ENCODE results near the gene IL1A.
A peak's percentile ranks its signal among the peaks of the same experiment; 100 is the strongest.

Gene IL1A

DNA sequence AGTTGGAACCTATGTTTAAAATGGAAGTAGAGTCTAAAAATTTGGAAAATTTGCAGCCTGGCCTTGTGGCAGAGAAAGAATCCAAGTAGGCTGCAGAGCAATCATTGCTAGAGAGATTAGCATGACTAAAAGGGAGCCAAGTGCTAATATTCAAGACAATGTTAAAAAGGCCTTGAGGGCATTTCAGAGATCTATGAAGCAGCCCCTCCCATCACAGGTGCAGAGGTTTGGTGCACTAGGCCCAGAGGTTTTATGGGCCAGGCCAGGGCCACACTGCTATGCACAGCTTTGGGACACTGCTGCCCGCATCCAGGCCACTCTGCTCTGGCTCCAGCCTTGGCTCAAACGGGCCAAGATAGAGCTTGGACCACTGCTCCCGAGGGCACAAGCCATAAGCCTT lies 6.7 kb upstream of the IL1A start:
- DNase-seq = no peak

DNA sequence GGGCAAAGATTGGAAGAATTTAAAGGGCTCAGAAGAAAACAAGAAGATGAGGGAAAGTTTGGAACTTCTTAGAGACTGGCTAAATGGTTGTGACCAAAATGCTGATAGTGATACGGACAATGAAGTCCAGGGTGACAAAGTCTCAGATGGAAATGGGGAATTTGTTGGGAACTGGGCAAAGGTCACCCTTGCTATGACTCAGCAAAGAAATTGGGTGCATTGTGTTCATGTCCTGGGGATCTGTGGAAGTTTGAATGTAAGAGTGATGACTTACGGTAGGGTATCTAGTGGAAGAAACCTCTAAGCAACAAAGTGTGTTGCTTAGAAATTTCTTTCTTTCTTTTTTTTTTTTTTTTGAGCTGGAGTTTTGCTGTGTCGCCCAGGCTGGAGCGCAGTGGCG lies 6.0 kb upstream of the IL1A start:
- DNase-seq = no peak

DNA sequence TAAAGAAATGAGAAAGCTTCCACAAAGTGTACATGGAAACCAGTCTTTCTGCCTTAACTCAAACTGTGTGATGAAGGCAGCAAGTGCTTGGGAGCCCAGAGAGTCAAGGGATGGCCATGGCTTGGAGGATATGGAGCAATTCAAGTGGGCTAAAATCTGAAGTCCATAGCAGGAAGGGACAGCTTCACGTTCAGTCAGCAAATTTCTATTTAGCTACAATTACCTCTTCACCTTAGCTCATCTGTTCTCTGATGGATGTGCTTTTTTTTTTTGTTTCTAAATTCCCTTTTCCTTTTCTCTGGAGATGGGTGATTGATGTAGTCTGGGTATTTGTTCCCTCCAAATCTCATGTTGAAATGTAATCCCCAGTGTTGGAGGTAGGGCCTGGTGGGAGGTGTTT lies 4.9 kb upstream of the IL1A start:
- no peak for DNase-seq

DNA sequence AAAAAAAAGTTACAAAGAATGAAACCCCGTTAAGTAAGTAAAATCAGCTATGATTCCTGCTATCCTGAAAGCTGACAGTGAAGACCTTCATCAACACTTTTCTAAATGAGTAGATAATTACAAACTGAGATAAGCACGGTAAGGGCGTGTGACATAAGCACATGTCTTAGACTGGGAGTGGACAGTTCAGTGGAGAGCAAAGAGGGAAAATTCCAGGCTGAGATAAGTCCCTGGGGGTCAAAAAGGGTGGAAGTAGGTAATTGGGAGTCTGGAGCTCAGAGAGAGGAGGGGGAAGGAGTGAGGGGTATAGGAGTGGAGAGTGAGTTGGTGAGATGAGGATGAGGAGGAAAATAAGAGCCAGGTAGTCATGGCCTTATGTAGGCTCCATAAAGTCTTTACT lies 4.4 kb upstream of the IL1A start:
- no peak for DNase-seq

DNA sequence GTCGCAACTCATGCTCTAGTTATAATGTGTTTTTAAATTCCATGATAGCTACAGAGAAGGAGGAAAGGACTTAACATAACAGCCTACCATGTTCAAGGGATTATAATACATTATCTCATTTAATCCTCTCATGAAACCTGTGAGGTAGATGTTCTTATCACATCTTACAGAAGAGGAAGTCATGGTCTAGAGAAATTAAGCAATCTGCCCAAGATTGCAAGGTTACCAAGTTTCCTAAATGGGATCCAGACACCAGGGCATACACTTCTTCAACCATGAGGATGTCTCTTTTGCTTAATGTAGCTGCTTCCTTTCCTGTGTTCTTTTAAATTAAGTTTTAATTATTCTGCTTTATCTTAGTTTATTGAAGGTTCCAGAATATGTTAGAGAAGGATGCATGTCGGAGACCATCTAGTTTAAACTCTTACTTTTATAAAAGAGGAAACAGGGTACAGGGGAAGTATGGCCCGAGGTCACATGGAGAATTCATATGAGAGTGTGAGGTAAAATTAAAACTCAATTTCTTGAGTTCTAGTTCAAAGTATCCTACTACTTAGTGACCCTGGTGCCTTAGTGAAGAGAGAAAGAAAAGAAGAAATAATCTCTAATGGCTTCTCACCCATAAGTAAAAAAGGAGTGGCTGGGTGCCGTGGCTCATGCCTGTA lies 3.6 kb upstream of the IL1A start:
- DNase-seq = no peak

DNA sequence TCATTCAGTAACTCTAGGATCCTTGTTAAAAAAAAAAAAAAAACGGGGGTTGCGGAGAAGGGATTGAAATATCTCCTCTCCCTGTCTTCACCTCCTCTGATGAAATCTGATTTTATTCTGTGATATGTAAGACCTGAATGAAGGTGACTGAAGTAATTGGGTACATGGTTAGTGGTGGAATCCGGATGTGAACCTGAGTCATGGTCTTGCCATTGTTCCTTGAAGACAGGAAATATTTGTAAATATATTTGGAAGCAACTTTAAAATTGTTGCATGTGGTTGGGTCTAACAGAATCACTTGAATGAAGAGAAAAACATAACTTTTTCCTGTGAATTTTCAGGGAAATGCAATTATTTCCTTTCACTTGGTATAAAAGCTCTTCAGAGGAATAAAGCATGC lies 3.0 kb upstream of the IL1A start:
- DNase-seq = no peak

DNA sequence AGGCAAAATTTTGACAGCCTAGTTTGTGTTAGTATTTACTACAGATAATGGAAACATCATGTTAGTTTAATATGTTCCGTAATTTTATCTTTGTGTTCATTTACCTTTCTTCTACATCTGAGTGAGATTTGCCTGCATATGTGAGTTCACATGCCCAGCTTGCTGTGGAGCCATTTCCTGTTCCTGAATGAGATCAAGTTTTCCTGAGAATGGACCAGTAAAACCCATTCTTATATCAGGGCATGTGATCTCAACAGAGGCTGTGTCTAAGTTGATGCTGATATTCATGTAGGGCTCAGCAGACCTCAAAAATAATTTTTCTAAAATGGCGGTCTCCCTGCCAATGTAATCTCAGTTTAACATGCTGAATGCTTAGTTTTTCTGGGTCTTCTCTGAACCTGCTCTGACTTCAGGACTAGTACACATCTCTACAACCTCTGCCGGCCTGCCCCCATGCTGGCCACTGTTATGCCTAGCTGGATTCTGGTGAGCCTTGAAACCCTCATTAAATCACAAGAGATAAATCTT lies 1.0 kb downstream of the IL1A start:
- DNase-seq = no peak

DNA sequence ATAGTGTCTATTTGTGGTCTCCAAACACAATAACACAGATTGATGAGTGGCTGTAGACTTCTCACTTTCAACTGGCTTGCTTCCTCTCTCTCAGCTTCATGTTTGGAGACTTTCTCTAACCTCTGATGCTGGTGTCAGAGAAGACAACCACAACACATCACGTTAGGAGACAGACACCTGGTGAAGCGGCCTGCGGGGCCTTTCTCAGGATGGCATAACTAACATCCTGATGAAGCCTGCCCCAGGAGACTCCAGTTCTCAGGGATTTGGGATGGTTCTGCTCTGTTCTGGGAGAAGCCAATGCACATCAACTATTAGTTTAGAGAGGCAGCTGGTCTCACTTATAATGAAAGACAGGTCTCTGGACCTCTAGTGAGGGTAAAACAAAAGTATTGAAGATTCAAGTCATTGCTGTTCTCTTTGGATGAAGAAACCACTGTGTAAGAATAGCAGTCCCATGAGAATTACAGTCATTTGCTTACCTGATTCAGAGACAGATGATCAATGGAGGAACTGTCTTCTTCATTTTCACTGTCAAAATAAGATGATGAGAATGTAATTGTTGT lies 2.0 kb downstream of the IL1A start:
- DNase-seq = no peak

DNA sequence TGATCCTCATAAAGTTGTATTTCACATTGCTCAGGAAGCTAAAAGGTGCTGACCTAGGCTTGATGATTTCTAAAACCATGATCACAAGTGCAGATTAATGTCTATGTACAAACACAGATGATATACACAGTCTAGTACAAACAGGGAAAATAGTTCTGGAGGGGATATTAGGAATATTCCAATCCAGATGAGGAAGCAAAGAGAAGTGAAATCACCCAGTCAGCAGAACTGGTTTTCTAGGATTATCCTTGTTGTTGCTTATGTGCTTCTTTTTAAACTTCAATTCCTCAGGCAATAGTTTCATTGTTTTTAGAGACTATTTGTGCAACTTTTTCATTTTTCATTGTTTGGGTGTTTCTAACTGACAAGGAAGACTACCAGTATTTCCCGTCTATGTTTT lies 4.7 kb downstream of the IL1A start:
- no peak for DNase-seq

DNA sequence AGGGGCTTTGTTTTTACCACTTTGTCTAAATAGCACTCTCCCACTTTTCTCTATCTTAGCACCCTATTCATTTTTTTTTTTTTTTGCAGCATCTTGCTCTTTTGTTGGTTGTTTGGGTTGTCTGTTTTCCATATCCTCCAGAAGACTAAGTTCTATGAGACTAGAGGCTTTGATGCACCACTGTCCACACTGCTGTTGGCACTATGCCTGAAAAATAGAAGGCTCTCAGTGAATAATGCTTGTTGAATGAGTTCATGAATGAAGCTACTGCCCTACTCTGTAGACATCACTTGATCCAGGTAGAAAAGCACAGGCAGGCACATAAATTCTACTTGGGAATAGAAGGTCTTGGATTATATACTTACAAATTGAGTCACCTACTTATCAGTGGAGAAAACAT lies 7.3 kb downstream of the IL1A start:
- no peak for DNase-seq

DNA sequence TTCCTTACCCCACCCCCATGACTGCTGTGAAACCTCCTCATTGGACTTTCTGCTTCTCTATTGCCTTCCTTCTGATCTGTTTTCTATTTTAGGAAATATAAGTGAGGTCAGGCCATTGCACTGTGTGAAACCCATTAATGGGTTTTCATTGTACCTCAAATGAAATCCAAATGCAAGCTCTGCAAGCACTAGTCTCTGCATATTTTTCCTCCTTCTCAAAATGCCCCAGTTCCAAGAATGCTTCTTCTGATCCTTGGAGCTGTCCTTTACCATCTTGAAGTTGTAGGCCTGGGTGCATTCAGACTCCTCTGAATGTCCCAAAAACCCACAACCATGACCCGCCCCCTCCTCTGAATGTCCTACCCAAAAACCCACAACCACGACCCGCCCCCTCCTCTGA lies 8.2 kb downstream of the IL1A start:
- DNase-seq = no peak

DNA sequence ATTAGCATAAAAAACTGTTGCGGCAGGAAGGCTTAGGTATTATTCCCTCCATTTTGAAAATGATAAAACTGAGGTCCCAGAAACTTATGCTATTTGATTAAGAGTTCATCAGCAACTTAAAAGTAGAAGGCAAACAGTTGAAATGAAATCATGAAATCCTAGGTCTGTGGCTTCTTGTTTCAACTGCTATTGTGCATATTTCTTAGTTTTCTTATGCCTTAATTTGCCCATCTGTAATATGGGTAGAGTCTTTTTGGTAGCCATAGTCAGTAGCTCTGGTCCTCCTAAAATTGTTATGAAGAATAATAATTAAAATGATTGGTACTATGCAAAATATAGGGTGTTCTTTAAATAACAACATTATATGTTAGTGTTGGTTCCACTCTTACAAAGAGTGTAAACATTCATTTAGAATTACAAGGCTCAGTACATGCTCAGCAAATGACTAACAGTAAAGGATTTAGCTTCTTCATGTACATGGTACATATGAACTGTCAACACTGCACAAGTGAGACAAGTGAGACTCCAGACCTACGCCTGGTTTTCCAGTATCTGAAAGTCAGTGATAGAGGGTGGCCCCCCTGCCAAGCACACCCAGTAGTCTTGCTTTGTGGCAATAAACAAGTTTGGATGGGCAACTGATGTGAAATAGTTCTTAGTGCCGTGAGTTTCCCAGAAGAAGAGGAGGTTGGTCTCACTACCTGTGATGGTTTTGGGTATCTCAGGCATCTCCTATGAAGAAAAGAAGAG lies 9.6 kb downstream of the IL1A start:
- DNase-seq = no peak

DNA sequence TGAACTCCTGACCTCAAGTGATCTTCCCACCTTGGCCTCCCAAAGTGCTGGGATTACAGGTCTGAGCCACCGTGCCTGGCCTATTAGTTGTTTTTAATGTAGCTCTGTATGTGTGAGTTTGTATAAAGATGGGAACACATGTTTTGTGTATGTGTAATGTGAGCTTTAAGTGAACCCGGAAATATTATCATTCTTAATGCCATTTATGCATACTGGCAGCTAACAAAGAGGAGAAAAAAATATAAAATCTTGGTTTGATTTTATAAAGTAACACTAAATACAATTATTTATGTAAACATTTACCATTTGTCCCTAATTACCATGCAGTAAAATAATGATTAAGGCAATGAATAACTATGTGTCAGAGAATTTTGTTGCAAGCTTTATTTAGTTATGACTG lies 10.7 kb downstream of the IL1A start:
- no peak for DNase-seq

DNA sequence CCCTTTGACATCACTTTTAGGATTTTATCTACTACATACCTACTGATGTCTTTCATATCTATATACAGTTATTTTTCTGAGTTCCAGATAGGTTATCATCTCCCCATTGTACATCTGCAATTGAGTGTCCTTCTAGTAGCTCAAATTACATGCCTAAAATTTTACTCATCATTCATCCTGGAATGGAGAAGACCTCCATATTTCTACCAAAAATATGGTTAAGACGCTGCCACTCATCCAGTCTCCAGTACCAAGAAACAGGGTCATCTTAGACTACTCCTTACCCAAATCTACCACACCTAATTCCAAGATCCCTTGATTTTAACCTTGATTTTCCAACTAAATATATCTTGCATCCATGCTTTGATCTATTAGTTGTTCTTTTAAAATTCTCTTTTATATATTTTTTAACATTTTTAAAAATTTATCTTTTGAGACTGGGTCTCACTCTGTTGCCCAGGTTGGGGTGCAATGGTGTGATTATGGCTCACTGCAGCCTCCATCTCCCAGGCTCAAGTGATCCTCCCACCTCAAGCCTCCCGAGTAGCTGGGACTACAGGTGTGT lies 11.3 kb downstream of the IL1A start:
- no peak for DNase-seq

DNA sequence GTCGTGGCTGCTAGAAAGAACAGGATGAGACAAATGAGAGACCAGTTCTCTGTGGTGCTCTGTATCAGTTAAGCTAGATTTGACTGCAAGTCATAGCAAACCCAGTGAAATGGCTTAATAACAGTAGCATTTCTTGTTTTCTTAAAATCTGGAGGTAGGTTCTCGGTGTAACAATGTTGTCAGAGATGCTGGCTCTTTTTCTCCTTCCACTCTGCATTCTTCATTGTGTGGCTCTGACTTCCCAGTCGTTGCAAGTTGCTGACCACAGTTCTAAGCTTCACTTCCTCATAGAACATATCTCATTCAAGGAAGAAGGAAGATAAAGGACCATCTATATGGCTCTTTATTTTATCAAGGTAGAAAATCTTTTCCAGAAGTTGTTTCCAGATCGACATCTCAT lies 12.0 kb downstream of the IL1A start:
- no peak for DNase-seq

DNA sequence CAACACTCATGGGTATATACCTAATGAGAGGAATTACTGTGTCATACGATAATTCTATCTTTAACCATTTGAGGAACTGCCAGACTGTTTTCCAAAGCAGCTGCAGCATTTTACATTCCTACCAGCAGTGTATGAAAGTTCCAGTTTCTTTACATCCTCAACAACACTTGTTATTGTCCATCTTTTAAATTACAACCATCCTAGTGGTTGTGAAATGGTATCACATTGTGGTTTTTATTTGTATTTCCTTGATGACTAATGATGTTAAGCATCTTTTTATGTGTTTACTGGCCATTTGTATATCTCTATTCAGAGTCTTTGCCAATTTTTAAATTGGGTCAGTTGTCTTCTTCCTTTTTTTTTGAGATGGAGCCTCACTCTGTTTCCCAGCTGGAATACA lies 15.9 kb downstream of the IL1A start:
- DNase-seq = no peak

DNA sequence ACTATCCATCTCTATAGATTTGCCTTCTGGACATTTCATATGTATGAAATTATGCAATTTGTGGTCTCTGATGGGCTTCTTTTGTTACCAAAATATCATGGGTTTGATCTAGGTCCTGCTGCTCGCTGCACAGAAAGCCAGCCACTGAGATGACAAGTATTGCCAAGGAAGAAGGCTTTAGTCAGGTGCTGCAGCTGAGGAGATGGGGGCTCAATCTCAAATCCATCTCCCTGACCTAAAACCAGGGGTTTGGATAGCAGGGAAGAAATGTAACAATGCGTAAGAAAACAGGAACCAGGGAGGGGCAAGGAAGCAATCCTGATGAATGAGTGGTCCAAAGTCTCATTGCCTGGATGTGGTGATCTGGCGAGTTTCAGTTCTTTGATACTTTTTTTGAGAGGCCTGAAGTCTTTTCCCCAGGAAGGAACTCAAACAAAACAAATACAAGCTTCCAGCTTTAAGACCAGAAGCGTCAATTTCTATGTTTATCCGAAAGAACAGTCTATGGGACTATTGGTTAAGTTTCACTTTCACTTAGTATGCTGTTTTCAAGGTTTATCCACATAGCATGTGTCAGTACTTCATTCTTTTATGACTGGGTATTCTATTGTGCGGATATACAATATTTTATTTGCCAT lies 16.5 kb downstream of the IL1A start:
- DNase-seq = no peak

DNA sequence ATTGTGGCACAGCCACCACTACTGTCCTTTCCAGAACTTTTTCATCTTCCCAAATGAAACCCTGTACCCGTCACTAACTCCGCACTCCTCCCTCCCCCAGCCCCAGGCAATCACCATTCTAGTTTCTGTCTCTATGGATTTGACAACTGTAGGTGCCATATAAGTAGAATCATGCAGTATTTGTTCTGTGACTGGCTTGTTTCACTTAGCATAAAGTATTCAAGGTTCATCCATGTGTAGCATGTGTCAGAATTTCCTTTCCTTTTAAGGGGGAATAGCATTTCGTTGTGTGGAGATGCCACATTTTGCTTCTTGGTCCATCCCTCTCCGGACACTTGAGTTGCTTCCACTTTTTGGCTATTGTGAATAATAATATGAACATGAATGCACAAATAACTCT lies 19.0 kb downstream of the IL1A start:
- DNase-seq = no peak

DNA sequence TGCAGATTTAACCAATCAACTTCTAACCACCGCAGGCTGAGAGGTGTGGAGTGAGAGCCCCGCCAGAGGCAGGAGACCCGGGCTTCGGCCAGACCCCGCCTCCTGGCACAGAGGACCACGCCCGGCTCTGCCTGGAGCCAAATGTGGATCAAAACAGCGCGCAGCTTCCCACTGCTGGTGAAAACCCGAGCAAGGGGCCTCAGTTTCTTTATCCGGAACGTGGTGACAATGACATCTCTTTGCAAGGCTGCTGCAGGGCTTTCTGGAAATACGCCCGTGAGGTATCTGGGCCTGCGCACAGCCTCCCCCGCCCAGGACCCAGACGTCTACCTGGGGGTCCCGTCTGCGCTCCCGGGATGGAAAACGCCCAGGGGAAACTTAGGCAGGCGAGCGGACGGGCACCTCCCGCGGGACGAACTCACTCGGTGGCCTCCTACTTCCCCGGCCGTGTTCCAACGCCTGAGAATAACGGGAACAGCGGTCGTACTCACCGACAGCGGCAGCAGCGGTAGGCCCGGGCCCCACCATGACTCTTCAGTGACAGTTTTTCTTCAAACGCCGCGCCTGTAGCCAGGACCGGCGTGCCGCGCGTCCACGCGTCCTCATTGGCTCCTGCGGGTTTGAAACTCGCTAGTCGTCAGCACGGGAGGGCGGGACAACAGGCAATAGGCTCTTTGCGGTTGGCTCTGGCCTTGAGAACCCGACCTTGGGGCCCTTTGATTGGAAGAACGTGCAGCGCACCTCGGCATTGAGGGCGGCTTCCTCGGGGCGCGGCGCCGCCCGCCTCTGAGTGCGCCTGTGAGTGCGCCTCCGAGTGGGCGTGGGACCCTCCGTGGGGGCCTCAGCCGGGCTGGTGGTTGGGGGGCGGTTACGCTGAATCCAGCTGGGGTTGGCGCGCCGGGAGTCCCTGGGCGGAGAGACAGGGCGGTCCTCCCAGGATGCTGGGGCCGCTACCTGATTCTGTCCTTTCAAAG lies 19.9 kb downstream of the IL1A start, which contains the start of gene CKAP2L:
TSS of gene CKAP2L (minus strand) at position 539 of the 974 bp plus-strand sequence. CDS start at position 528, 11 bp downstream.
- DNase-seq = peak; percentile 94

DNA sequence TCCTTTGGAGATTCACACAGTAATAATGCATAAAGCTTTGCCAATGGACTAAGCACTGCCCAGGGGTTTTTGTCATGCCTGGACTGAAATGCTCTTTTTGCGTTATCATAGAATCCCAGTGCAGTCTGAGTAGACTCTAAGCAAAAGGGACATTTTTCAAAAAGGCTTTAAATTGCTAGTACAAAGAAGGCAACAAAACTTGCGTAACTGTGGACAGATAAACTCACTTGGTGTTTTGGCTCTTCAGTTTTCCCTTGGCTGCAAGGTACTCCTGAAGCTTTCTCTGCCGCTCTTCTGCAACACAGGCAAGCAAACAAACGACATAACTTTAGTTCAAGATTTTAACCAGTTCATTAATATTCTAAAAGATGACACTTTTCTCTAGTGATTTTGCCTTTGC lies 22.0 kb downstream of the IL1A start:
- no peak for DNase-seq

DNA sequence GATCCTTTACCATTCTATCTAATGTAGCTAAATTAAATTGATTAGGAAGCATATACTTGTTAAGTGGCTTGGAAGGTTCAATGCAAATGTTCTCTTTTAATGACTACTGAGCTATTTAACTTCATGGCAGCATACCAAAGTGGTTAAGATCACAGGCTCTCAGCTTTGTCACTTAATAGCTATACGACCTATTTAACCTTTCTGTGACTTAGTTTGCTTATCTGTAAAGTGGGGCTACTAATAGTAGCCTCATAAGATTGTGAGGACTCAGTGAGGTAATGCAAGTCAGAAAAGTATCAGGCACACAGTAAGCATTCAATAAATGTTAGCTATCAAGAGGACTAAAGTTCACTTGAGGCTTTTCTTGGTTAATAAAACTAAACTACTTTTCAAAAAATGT lies 24.1 kb downstream of the IL1A start:
- DNase-seq = no peak

DNA sequence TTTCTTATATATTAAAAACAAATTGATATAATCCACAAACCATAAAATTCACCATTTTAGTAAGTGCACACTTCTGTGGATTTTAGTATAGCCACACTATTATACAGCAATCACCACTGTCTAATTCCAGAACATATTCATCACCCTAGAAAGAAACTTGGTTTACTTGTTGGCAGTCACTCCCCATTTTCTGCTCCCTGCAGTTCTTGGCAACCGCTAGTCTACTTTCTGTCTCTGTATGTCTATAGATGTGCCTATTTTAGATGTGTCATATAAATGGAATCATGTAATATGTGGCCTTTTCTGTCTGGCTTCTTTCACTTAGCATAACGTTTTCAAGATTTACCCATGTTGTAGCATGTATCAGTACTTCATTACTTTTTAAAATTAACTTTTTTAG lies 25.6 kb downstream of the IL1A start:
- DNase-seq = no peak

Data from T1000 (cell line).